Right atrium auricular region (tissue), 2 donors: ENCODE data around the gene ACTA2. TPM values are rescaled to one million over a fixed set of nuclear protein-coding genes. Genes with fewer than 3 reads are reported as not detected.

Source experiments
- DNase-seq: peaks from one replicate; pipeline ENCODE4 v3.0.0-alpha.2; 2019; ENCODE audit warnings: low spot score
- H3K27ac ChIP-seq, 2 donors: fragments of 200-600 bp; sonication (generic); 1 replicate in 1 of 2; 2 replicates in 1 of 2; pipeline ENCODE4 v1.5.1; 2016 to 2019
- H3K27me3 ChIP-seq, 2 donors: fragments of 200-600 bp; sonication (generic); one replicate each; pipeline versions ENCODE4 v1.5.1 to v1.6.0; 2017 to 2019
- H3K36me3 ChIP-seq: fragments of 200-600 bp; sonication (generic); one replicate; pipeline ENCODE4 v1.5.1; 2016
- H3K4me1 ChIP-seq, 2 donors: fragments of 200-600 bp; sonication (generic); one replicate each; pipeline versions ENCODE4 v1.5.1 to v1.6.0; 2017 to 2019
- H3K4me3 ChIP-seq, 2 donors: fragments of 200-600 bp; sonication (generic); 1 replicate in 1 of 2; 2 replicates in 1 of 2; pipeline ENCODE4 v1.5.1; 2017 to 2019; ENCODE audit warnings: mild to moderate bottlenecking in 1 of 2, moderate library complexity in 1 of 2
- H3K9me3 ChIP-seq, 2 donors: fragments of 200-600 bp; sonication (generic); one replicate each; pipeline ENCODE4 v1.5.1; 2019
- CTCF ChIP-seq, 2 donors: fragments of 200-600 bp; sonication (generic); IDR thresholded peaks; one replicate each; pipeline ENCODE4 v1.5.1; 2019; ENCODE audit warnings: antibody characterized with exemption in 2 of 2
- total RNA-seq, 2 donors: library from RNA; depleted of rRNA; stranded (reverse); fragments of >200 nt; gene quantifications; one replicate each; pipeline ENCODE4 v1.1.0, GENCODE V29; 2016

ACTA2 gene
- total RNA-seq, 2 donors from 2014 or later = 934 to 1,936 TPM

- Histone ChIP-seq H3K27me3 (no peaks in the 10 kb centered on the region), H3K27ac (no peak overlapping the region), H3K9me3 (no peaks in the 10 kb centered on the region), H3K4me3 (no peak overlapping the region), H3K36me3 (no peaks in the 10 kb centered on the region), H3K4me1 (peaks cover 0 to 34% of the 10 kb centered on the region in 2 donors)
- no peak for DNase-seq
- TF ChIP-seq CTCF (IDR thresholded peaks at IDR 0.05) = no peak
Measured at GRCh38 chr10:88964869-88965415, 12.4 kb upstream of the ACTA2 start.

DNA sequence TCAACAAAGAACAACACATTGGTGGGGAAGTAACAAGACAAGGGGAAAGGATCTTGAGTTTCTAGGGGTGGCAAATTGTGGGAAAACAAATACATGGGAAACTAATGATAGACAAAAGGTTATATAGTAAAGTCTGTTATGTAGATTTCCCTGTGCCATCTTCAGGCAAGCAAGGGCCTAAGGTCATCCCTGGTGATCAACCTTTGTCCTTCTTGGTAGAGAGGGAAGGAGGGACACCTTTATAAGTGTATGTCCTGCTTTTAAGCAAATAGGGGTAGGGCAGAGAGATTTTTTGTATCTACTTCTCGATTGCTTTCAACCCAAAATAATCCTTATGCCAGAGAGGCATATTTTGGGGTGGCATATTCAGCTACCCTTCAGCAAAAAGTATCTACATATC lies 11.8 kb upstream of the ACTA2 start:
- Histone ChIP-seq H3K36me3 (no peaks in the 10 kb centered on the region), H3K4me3 (no peak overlapping the region), H3K27me3 (no peaks in the 10 kb centered on the region), H3K9me3 (no peaks in the 10 kb centered on the region), H3K27ac (no peak overlapping the region), H3K4me1 (peaks cover 0 to 34% of the 10 kb centered on the region in 2 donors)
- no peak for DNase-seq
- TF ChIP-seq CTCF (IDR thresholded peaks at IDR 0.05) = no peak

DNA sequence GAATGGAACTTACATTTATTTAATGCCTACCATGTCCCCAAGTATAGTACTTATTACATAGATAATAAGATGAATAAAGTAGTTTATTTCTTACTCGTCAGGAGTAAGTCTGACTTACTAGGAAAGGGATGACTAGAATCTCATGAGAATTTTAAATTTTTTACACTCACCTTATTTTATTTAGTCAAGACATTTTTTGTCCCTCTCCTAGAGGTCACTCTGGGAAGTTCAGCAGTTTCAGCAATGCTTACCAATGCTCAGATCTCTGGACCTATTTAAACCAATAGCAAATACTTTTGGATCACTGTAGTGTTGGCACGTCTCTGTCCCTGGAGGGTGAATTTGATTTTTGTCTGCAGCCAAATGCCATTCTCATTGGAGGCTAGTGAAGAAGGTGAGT lies 10.7 kb upstream of the ACTA2 start:
- H3K27ac ChIP-seq = no peak overlapping the region
- H3K4me3 ChIP-seq = no peak overlapping the region
- no peak for TF ChIP-seq CTCF (IDR thresholded peaks at IDR 0.05)

DNA sequence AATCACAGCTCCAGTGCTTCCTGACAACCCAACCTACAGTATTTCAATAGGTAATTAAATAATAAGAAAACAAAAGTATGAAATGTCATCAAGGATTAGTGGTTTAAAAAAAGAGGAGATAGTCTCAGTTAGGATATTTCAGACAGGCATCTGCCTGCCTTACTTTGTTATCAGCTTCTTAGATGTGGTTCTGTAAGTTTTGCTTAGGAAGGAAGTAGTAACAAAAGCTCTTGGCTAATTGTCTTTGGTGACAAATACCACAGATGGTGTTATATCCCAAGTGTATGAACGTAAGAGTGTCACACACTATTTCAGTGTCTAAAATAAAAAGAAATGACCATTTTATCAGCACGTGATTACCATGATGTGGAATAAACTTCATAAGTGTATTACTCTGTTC lies 9.8 kb upstream of the ACTA2 start:
- no peak for TF ChIP-seq CTCF (IDR thresholded peaks at IDR 0.05)
- Histone ChIP-seq H3K9me3 (no peaks in the 10 kb centered on the region), H3K27ac (no peak overlapping the region), H3K27me3 (no peaks in the 10 kb centered on the region), H3K4me1 (peaks cover 0 to 23% of the 10 kb centered on the region in 2 donors), H3K36me3 (no peaks in the 10 kb centered on the region), H3K4me3 (no peak overlapping the region)
- no peak for DNase-seq

More for the DNA sequence above, 10.7 kb upstream of the ACTA2 start:
- H3K27me3 ChIP-seq = no peaks in the 10 kb centered on the region
- H3K9me3 ChIP-seq = no peaks in the 10 kb centered on the region
- peaks cover 0 to 28% of the 10 kb centered on the region in 2 donors for H3K4me1 ChIP-seq
- no peaks in the 10 kb centered on the region for H3K36me3 ChIP-seq
- no peak for DNase-seq

- no peaks in the 10 kb centered on the region for H3K9me3 ChIP-seq
- H3K36me3 ChIP-seq = no peaks in the 10 kb centered on the region
- DNase-seq = no peak
- TF ChIP-seq CTCF (IDR thresholded peaks at IDR 0.05) = no peak
- no peaks in the 10 kb centered on the region for H3K27me3 ChIP-seq
- peaks cover 0 to 12% of the 10 kb centered on the region in 2 donors for H3K4me1 ChIP-seq
- no peak overlapping the region for H3K4me3 ChIP-seq
- H3K27ac ChIP-seq = no peak overlapping the region
Measured at GRCh38 chr10:88961266-88961665, 8.7 kb upstream of the ACTA2 start.

DNA sequence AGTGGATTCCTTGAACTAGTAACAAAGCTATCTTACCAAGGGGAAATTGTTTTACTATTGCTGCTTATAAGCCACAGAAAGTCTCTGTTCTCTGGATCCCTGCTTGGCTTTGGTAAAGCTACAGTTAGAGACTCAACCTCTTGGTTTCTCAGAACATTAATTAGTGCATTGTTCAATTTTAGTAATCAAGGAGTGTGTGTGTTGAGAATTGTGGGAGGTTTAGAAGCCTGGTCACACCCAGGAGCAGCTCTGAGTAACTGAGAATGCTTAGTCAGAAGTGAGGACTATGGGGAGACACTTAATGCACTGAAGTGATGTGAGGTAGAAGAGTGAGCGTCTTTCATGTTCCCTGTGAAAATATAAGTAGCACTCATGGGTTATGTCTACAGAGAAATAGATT lies 8.2 kb upstream of the ACTA2 start:
- H3K4me3 ChIP-seq = no peak overlapping the region
- no peak for DNase-seq
- no peaks in the 10 kb centered on the region for H3K9me3 ChIP-seq
- no peaks in the 10 kb centered on the region for H3K36me3 ChIP-seq
- no peak overlapping the region for H3K27ac ChIP-seq
- TF ChIP-seq CTCF (IDR thresholded peaks at IDR 0.05) = no peak
- H3K27me3 ChIP-seq = no peaks in the 10 kb centered on the region
- peaks cover 0 to 8% of the 10 kb centered on the region in 2 donors for H3K4me1 ChIP-seq
